HG02870 (cell line): ENCODE data around the gene NEUROG3.
"Not testable (repeated sequence)": the region's sequence is repeated elsewhere in the genome, so short reads cannot be mapped to it uniquely, and the experiment has no call there.

ENCODE experiments used
- ATAC-seq: cut with Tn5 transposase; IDR thresholded peaks from one replicate; pipeline ENCODE4 v1.9.1; 2021; ENCODE audit warnings: mild to moderate bottlenecking, moderate library complexity; ENCODE audit not compliant: unreplicated experiment

NEUROG3 gene

DNA sequence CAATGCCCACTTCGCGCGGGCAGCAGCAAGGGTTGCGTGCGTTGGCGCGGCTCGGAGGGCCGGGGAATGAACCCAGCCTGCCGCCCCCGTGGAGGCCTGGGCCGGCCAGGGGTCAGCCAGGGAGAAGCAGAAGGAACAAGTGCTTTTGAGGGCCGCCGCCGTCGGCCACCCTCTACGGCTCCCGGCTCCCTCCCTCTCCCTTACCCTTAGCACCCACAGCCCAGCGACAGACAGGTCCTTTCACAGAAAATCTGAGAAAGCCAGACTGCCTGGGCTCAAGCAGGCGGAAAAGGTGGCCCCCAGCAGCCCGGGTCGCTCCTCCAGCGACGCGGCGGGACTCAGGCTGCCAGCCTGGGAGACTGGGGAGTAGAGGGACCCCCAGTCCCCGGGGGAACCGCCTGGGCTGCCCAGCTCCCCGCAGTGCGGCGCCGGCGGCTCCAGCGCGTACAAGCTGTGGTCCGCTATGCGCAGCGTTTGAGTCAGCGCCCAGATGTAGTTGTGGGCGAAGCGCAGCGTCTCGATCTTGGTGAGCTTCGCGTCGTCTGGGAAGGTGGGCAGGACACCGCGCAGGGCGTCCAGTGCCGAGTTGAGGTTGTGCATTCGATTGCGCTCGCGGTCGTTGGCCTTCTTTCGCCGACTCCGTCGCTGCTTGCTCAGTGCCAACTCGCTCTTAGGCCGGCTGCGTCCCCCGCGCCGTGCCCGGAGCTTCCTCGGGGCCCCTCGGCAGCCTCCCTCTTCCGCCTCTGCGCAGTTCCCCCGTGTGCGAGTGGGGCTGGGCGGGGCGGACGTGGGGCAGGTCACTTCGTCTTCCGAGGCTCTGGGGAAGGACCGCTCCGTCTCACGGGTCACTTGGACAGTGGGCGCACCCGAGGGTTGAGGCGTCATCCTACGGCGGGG lies 815 bp downstream of the NEUROG3 start:
- no peak for ATAC-seq

DNA sequence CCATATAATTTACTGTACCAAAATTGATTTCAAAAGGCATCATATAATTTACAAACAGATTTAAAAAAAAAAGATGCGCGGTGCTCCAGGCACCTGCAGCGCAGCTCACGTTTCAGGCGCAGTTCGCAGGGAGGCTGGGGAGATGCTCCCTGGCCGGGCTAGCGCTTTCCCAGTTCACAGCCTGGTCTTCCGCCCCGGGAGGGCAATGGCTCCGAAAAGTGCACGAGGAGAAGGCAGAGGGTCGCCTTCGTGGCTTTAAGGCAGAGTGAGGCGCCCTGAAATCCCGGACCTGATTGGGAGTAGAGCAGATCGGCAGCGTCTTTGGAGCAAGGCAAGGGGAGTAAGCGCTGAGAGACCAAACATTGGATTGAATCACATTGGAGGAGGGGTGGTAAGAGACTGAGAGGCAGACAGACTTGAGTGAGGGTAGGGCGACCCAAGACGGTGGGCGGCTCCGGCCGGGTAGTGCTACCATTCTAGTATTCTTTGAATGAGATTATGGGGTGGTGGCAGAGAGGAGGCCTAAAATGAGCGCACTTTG lies 1.5 kb downstream of the NEUROG3 start:
- no peak for ATAC-seq

DNA sequence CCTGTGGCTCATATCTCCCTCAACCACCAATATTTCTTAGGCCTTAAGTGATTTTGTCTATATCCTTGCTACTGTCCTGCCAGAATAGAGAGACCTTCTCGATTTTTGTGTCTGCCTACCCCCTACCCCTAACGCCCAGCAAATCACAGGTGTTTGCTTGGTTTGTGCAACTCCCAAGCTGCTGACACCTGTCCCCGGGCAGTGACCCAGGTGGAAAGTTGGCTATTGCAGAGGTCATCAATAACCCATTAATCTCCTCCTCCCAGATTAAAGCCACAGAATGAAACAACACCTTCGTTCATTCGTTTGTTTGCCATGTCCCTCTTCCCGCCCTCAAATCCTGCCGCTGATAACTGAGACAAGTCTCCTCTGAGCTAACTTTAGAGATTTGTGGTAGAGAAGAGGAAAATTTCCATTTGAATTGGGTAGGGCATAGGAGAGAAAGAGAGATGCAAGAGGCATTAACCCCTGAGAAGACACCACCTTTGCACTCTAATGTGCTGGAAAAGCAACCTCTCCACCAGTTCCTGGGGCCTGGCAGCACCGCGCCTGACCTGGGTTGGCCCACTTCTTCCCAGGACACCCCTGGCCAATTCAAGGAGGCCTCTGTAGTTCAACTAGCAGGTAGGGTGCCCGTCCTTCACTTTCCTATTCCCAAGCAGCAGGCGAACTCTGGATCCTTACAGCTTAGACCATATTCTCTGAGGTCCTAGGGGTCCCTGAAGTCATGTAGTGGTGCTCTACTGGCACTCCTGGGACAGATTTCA lies 3.0 kb downstream of the NEUROG3 start:
- no peak for ATAC-seq

DNA sequence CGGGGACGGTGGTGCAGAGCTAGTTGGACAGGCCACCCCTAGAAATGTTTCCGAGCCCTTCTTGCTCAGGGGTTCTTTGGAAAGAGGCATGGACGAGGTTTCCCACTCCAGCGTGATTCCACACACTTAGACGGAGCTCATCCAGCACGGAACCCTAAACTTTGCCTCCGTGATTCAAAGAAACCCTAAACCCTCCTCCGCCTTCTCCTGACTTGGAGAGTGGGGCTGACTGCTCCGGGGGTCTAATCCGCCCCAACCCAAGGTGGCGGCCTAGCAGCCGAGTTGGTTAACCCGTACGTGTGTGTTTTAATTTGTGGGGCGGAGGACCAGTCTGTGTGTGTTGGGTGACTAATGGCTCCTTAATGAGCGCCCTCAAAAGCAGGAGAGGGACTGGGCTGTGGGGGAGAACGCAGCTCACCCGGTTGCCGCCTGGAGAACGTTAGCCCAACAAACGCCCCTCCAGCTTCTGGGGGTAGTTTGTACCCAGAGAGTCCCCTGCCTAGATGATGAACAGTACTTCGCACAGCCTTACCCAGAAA lies 3.8 kb downstream of the NEUROG3 start:
- ATAC-seq = no peak

DNA sequence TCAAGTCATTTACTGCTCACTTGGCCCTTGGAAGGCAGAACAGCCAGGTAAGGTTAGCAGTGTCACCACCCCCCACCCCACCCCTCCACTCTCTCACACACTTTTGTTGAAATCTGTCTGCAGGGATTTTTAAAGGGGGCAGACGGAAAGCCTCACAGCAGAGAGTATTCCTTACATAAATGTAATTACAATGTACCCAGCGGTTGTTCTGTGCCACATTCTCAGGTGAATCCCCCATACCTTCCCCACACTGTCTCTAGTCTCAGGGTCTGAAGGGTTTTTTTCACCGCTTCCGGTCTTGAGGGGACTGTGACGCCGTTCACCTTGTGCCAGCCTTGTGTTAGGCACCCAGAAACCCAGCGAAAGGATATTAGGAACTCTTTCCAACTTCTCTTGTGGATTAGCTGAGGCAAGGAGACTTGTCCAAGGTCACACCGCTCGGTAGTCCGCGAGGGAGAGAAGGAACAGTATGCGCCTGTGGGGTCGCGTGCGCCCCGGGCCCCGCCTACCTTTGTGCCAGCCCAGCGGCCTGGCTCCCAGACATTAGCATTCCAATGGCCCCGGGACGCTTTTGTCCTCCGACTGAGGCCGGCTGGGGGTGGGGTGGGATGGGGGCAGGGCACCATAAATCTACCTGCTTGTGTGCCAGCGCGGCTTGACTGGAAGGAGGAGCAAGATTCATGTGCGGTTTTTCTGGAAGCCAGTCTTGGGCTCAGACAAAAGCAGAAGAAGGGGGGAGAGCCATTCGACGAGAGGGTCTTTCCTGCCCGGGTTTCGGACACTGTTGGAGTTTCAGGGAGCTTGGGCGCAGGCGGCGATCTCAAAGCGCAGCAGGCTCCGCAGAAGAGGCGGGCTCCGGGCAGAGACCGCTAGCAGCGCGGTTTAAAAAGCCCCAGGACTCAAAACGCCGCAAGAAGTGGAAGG lies 4.5 kb downstream of the NEUROG3 start:
- ATAC-seq = no peak

DNA sequence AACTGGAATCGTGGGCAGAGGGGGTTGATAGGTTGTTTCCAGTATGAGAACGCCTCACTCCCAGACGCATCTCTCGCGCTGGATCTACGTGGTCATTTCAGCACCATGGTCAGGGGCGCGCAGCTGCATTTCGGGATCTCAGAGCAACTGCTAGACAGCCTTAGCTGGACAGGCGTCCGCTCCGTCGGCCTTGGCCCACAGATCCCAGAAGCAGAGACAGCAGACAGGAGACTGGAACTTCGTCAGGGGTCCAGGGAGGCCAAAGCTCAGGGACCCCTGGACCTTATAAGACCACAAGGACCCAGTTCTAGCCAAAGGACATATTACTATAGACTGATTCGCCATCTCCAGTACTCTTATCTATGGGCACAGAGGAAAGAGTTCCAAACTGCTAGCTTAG lies 5.3 kb downstream of the NEUROG3 start:
- no peak for ATAC-seq

DNA sequence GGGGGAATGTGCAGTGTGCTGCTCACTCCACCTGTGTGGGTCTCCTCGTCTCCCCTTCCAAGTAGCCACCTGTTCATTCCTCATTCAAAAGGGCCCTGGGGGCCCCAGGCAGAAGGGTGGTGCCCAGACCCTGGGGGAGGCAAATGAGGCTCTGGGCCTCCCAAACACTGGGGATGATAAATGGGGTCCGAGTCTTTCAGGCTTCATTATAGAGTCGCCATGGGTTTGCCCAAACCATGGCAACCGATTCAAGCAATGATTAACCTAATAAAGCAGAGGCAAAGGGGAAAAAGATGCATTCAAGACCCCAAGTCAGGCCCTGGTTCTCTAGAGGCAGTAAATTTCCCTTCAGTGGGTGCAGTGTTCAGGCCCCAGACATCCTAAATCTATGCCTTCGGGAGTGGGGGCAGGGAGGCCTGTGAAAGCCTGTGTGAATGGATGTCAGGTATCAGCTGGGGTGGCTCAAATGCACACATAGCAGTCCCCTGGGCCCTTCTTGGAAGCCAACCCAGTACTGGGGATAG lies 10.4 kb downstream of the NEUROG3 start:
- ATAC-seq = no peak

DNA sequence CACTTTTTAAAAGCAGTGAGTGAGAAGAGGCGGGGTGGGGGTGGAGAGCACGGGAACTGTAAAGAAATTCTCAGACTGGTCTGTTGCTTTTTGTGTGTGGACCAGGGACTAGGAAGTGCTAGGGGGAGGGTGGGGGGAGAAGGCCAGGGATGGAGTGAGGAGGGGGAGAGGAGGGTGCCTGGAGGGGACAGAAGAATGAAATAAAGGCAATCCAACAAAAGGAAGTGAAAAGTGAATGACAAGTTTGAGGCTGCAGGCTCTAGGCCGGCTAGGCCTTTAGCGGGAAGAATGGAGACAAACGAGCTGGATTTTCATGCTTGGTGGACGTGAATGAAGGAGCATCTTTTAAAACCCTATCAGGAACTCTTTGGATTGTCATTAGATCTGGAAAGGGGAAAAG lies 13.7 kb downstream of the NEUROG3 start:
- no peak for ATAC-seq

DNA sequence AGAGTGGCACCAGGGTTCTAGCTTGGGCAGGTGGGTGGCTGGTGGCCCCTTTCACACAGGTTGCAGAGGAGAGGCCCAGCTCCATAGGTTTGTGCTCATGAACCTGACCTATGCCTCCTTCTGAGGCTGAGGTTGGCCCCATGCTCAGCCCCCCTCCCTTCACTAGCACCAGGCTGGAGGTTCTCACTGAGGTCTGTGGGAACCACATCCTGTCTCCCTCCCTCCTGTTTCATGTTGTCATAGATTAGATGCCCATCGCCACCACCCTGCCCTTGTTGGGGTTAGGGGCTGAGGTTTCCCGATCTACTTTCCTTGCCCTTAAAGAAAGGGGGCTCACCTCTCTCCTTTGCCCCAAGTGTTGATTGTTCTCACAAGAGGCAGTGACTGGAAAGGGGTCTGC lies 14.7 kb downstream of the NEUROG3 start:
- no peak for ATAC-seq

DNA sequence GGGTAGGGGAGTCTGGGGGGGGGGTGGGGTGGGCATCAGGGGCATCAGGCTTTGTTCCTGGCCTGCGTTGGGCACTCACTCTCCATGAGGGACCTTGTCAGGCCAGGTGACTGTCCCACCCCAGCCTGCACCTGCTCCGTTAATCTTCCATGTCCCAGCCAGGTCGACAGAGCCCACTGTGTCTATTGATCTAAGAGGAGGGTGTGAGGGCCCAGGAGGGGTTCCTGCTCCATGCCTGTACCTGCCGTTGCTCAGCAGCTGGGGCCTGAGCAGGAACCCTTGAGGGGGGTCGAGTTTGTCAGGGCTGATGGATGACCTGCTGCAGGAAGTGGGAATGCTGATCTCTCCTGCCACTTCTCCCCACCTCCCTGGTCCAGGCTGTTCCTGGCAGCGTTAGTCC lies 18.6 kb downstream of the NEUROG3 start:
- no peak for ATAC-seq

DNA sequence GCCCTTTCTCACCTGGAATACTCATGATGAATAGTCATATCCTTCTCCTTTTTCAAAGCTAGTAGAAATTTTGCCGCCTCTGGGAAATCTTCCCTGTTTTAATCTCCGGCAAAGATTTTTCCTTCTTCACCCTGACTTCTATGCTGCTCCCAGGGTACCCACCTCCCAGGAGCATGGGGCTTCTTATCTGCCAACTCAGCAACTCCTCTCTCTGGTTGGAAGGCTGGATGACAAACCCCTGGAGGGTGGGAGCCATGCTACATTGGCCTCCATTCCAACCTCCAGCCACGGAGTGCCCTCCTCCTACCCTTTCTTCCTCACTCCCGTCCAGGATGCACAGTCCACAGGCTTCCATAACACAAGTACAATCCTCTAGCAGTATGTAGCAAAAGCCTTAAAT lies 19.9 kb downstream of the NEUROG3 start:
- no peak for ATAC-seq

DNA sequence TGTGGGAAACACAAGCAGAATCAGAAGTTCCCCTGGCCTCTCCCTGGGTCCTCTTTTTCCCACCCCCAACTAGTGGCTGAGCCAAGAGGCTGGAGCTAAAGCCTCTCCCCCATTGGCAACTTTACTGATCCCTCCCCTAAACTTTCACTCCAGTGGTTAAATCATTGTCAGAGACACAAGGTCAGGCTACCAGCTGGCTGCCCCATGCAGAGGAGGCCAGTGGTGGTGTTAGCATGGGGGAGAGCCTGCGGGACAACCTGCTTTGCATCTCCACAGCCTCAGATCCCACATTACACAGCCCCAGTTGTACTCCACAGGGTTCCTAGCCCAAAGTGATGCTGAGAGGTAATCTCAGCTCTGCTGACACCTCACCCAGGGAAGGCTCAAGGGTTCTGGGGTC lies 21.0 kb downstream of the NEUROG3 start:
- no peak for ATAC-seq

DNA sequence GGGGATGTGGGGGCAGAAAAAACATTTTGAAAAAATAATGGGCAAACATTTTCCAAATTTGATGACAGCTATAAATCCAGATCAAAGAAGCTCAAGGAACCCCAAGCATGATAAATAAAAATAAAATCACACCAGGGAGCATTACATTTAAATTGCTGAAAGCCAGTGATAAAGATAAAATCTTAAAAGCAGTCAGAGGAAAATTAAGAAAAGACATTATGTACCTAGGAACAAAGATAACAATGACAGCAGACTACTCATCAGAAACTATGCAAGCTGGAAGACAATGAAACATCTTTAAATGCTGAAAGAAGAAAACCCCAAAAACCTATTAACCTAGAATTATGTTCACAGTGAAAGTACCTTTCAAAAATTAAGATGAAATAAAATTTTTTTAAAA lies 23.3 kb downstream of the NEUROG3 start:
- ATAC-seq = no peak

DNA sequence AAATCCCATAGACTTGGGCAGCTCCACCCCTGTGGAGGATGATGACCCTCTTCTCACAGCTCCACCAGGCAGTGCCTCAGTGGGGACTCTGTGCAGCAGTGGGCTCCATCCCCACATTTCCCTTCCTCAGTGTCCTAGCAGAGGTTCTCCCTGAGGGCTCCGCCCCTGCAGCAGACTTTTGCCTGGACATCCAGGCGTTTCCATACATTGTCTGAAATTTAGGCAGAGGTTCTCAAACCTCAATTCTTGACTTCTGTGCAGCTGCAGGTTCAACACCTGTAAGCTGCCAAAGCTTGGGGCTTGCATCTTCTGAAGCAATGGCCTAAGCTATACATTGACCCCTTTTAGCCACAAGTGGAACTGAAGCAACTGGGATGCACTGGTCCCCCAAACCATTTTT lies 31.8 kb downstream of the NEUROG3 start:
- ATAC-seq = no peak

DNA sequence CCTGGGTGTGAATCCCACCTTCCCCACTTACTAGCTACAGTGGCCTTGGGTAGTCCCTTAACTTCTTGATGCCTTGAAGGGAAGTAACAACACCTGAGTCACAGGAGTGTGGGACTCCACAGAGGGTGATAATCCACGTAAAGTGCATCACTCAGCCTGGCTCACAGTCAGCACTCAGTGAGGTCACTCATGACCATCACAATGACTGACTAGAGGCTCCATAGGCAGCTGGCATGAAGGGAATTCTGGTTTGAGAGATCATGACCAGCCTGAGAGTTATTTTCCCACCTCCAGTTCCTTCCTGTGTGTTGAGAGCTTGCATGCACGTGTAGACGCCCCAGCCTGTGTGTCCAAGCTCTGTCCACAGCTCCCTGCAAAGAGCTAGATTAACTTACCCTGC lies 34.8 kb downstream of the NEUROG3 start:
- ATAC-seq = no peak

DNA sequence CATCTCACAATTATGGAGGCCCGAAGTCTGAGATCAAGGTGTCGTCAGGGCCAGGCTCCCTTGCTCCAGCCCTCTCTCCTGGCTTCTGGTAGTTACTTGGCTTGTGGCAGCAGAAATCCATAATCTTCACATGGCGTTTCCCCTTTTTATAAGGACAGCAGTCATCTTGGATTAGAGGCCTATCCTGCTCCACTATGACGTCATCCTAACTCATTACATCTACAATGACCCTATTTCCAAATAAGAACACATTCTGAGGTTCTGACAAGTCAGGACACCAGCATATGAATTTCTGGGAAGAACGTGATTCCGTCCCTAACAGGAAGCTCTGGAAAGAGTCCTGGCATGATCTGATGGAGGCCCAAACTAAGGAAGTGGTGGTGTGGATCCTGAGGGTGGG lies 35.8 kb downstream of the NEUROG3 start:
- ATAC-seq = no peak

DNA sequence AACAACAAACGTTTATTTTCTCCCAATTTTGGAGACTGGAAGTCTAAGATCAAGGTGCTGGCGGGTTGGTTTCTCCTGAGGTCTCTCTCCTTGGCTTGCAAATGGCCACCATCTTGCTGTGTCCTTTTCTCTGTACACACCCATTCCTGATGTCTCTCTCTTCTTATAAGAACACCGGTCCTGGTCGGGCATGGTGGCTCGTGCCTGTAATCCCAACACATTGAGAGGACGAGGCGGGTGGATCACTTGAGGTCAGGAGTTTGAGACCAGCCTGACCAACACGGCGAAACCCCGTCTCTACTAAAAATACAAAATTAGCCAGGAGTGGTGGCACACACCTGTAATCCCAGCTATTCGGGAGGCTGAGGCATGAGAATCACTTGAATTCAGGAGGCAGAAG lies 36.7 kb downstream of the NEUROG3 start:
- ATAC-seq = not testable (repeated sequence)

DNA sequence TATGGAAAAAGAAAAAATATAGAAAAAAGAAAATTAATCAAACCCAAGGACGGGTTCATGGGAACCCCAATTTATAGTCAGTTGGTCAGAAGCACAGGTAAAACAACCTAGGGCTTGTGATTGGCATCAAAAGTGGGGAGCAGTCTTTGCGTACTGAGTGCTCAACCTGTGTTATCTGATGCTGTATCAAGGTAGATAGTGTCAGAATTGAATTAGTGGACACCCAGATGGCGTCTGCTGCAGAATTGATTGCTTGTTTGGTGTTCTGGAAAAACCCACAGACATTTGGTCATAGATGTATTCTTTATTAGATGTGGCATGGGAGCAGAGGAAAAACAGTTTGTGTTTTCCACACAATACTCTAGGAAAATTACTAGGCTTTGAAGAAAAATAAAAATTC lies 39.6 kb downstream of the NEUROG3 start:
- ATAC-seq = no peak

DNA sequence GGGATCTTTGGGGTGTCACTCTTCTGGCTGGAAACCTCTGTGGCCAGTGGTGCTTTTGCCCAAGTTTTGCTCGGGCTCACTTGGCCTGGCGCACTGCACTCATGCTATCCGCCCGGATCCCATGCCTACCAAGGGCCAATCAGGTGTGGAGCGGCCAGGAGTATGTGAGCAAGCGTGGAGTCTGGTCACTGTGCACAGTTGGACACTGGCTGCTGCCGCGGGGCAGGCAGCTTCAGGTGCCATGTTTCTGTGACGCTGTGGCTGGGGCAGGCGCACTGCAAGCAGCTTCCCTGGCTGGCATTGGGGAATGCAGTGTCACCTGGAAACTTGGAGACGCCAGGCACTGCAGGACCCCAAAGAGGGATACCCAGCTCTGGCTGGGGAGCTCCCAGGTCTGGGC lies 45.3 kb downstream of the NEUROG3 start:
- ATAC-seq = no peak
